ENCODE data around the gene LDLRAD3. TPM values are rescaled to one million over a fixed set of nuclear protein-coding genes. Genes with fewer than 3 reads are reported as not detected.
A peak's percentile ranks its signal among the peaks of the same experiment; 100 is the strongest.

The LDLRAD3 gene
- total RNA-seq, 1 donor = 10.5 TPM

GRCh38 chr11:36273110-36273509 lies 329.2 kb downstream of the LDLRAD3 start:
- no peak for TF ChIP-seq CTCF (IDR thresholded peaks at IDR 0.05; ENCODE audit: extremely low read depth, low read depth, low read length)
- DNase-seq (ENCODE audit: insufficient read length, low spot score, missing footprints) = peak; percentile 27
- Histone ChIP-seq H3K36me3 (ENCODE audit: insufficient read depth, low read length) (peaks cover 14% of the 10 kb centered on the region), H3K4me1 (ENCODE audit: insufficient read depth, low read length) (no peaks in the 10 kb centered on the region), H2AFZ (ENCODE audit: low read length) (no peak overlapping the region), H3K4me2 (ENCODE audit: insufficient read depth, low read length) (no peak overlapping the region), H3K27ac (ENCODE audit: low read depth, low read length) (no peak overlapping the region), H3K9me3 (ENCODE audit: low read depth, low read length) (no peaks in the 10 kb centered on the region), H3K27me3 (ENCODE audit: insufficient read depth, low read length) (no peaks in the 10 kb centered on the region), H3K79me2 (ENCODE audit: insufficient read depth, low read length) (no peaks in the 10 kb centered on the region), H3K4me3 (ENCODE audit: insufficient read depth, low read length) (no peak overlapping the region), H4K20me1 (ENCODE audit: insufficient read depth, low read length) (no peaks in the 10 kb centered on the region)

GRCh38 chr11:36274414-36274813 lies 330.6 kb downstream of the LDLRAD3 start:
- no peak overlapping the region for H3K4me2 ChIP-seq (ENCODE audit: insufficient read depth, low read length)
- no peaks in the 10 kb centered on the region for H3K27me3 ChIP-seq (ENCODE audit: insufficient read depth, low read length)
- no peaks in the 10 kb centered on the region for H3K4me1 ChIP-seq (ENCODE audit: insufficient read depth, low read length)
- peak; percentile 38 for DNase-seq (ENCODE audit: insufficient read length, low spot score, missing footprints)
- H3K36me3 ChIP-seq (ENCODE audit: insufficient read depth, low read length) = peaks cover 14% of the 10 kb centered on the region
- H4K20me1 ChIP-seq (ENCODE audit: insufficient read depth, low read length) = peaks cover 2% of the 10 kb centered on the region
- no peak overlapping the region for H2AFZ ChIP-seq (ENCODE audit: low read length)
- TF ChIP-seq CTCF (IDR thresholded peaks at IDR 0.05; ENCODE audit: extremely low read depth, low read depth, low read length) = no peak
- no peak overlapping the region for H3K27ac ChIP-seq (ENCODE audit: low read depth, low read length)
- no peaks in the 10 kb centered on the region for H3K79me2 ChIP-seq (ENCODE audit: insufficient read depth, low read length)
- no peaks in the 10 kb centered on the region for H3K9me3 ChIP-seq (ENCODE audit: low read depth, low read length)
- no peak overlapping the region for H3K4me3 ChIP-seq (ENCODE audit: insufficient read depth, low read length)

- H3K36me3 ChIP-seq (ENCODE audit: insufficient read depth, low read length) = no peaks in the 10 kb centered on the region
- DNase-seq (ENCODE audit: insufficient read length, low spot score, missing footprints) = peak; percentile 48
Measured at GRCh38 chr11:36278531-36279282, 334.8 kb downstream of the LDLRAD3 start.

More at GRCh38 chr11:36278531-36279282, 334.8 kb downstream of the LDLRAD3 start:
- Histone ChIP-seq H3K27me3 (ENCODE audit: insufficient read depth, low read length) (no peaks in the 10 kb centered on the region), H4K20me1 (ENCODE audit: insufficient read depth, low read length) (peaks cover 18% of the 10 kb centered on the region), H3K4me3 (ENCODE audit: insufficient read depth, low read length) (no peak overlapping the region), H3K79me2 (ENCODE audit: insufficient read depth, low read length) (peaks cover 23% of the 10 kb centered on the region), H3K27ac (ENCODE audit: low read depth, low read length) (no peak overlapping the region), H3K4me1 (ENCODE audit: insufficient read depth, low read length) (no peaks in the 10 kb centered on the region), H2AFZ (ENCODE audit: low read length) (no peak overlapping the region), H3K4me2 (ENCODE audit: insufficient read depth, low read length) (no peak overlapping the region), H3K9me3 (ENCODE audit: low read depth, low read length) (no peaks in the 10 kb centered on the region)
- no peak for TF ChIP-seq CTCF (IDR thresholded peaks at IDR 0.05; ENCODE audit: extremely low read depth, low read depth, low read length)

All from osteoblast (primary cell).